ENCODE results near the gene HOXC6.

HOXC6 gene

GRCh38 chr12:54065677-54066076 lies 37.4 kb downstream of the HOXC6 start:
- ChIA-PET CTCF (interaction anchor here (1.1 to 2.4 kb wide), 5 partner anchors 33 to 141 kb away, joined by 3 to 17 read pairs (median 5); partner anchors contain the start of genes HOXC10 and HOXC5), POLR2A (interaction anchor here (1.0 kb wide), 1 partner anchor 12 kb away, joined by 3 read pairs; the partner anchor contains the start of gene HOXC4)
- Histone ChIP-seq H3K36me3 (ENCODE audit: control insufficient read depth in 2 of 2, insufficient read depth in 1 of 2, low read length in 2 of 2) (peaks cover 0 to 19% of the 10 kb centered on the region in 2 experiments; a peak in 2 of 3 replicates), H3K27ac (ENCODE audit: extremely low read depth, low read depth, low read length) (no peak overlapping the region), H3K4me3 (ENCODE audit: low read depth, low read length) (no peak overlapping the region), H3K9me3 (ENCODE audit: control insufficient read depth, insufficient read depth, low read depth, low read length) (no peaks in the 10 kb centered on the region), H3K4me1 (ENCODE audit: control insufficient read depth, insufficient read depth, low read length) (no peaks in the 10 kb centered on the region; the same call in 1 of the 2 replicates)
- TF ChIP-seq ZNF837 (tag by site-specific recombination; IDR thresholded peaks at IDR 0.05) (no peak), EGR2 (tag by site-specific recombination; IDR thresholded peaks at IDR 0.05; ENCODE audit: low read depth) (no peak), ZBTB21 (tag by site-specific recombination; IDR thresholded peaks at IDR 0.05) (no peak), ZFHX2 (tag by site-specific recombination; conservative IDR thresholded peaks at IDR 0.05) (no peak), YY1 (tag by site-specific recombination; IDR thresholded peaks at IDR 0.05) (no peak)
- TF ChIP-seq, protein P1, sequence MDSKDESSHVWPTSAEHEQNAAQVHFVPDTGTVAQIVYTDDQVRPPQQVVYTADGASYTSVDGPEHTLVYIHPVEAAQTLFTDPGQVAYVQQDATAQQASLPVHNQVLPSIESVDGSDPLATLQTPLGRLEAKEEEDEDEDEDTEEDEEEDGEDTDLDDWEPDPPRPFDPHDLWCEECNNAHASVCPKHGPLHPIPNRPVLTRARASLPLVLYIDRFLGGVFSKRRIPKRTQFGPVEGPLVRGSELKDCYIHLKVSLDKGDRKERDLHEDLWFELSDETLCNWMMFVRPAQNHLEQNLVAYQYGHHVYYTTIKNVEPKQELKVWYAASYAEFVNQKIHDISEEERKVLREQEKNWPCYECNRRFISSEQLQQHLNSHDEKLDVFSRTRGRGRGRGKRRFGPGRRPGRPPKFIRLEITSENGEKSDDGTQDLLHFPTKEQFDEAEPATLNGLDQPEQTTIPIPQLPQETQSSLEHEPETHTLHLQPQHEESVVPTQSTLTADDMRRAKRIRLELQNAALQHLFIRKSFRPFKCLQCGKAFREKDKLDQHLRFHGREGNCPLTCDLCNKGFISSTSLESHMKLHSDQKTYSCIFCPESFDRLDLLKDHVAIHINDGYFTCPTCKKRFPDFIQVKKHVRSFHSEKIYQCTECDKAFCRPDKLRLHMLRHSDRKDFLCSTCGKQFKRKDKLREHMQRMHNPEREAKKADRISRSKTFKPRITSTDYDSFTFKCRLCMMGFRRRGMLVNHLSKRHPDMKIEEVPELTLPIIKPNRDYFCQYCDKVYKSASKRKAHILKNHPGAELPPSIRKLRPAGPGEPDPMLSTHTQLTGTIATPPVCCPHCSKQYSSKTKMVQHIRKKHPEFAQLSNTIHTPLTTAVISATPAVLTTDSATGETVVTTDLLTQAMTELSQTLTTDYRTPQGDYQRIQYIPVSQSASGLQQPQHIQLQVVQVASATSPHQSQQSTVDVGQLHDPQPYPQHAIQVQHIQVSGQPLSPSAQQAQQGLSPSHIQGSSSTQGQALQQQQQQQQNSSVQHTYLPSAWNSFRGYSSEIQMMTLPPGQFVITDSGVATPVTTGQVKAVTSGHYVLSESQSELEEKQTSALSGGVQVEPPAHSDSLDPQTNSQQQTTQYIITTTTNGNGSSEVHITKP (tag by site-specific recombination; IDR thresholded peaks at IDR 0.05): peak; percentile 91

DNA sequence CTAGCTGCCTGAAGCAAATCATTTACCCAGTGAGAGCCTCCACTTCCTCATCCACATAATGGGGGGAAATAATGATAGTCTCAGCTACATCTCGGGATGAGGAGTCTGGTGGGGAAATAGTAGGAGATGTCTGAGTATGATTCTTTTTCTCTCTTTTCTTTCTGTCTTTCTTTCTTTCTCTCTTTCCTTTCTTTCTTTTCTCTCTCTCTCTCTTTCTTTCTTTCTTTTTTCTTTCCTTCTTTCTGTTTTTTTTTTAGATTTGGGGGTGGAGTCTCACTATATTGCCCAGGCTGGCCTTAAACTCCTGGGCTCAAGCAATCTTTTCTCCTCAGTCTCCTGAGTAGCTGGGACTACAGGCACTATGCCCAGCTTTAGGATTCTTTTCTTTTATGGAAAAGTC lies 38.2 kb downstream of the HOXC6 start:
- no peaks in the 10 kb centered on the region for H3K9me3 ChIP-seq (ENCODE audit: control insufficient read depth, insufficient read depth, low read depth, low read length)
- POLR2A ChIA-PET: no interaction called here
- TF ChIP-seq, protein P2, sequence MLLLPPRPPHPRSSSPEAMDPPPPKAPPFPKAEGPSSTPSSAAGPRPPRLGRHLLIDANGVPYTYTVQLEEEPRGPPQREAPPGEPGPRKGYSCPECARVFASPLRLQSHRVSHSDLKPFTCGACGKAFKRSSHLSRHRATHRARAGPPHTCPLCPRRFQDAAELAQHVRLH (tag by site-specific recombination; IDR thresholded peaks at IDR 0.05): 0 out of 2 replicates have a peak, but pooled peaks have one; percentile 9
- TF ChIP-seq ZNF501 (tag by site-specific recombination; IDR thresholded peaks at IDR 0.05) (no peak), PRDM1 (tag by site-specific recombination; IDR thresholded peaks at IDR 0.05) (peak; percentile 68), ZNF366 (tag by site-specific recombination; conservative IDR thresholded peaks at IDR 0.05) (peak; percentile 78), ZNF777 (tag by site-specific recombination; IDR thresholded peaks at IDR 0.05; ENCODE audit: borderline replicate concordance) (no peak), ZBTB8A (tag by site-specific recombination; IDR thresholded peaks at IDR 0.05) (no peak), ZFP41 (tag by site-specific recombination; IDR thresholded peaks at IDR 0.05; ENCODE audit: borderline replicate concordance) (no peak)
- no peak overlapping the region for H3K4me3 ChIP-seq (ENCODE audit: low read depth, low read length)
- H3K27ac ChIP-seq (ENCODE audit: extremely low read depth, low read depth, low read length): no peak overlapping the region
- no peaks in the 10 kb centered on the region; the same call in 1 of the 2 replicates for H3K4me1 ChIP-seq (ENCODE audit: control insufficient read depth, insufficient read depth, low read length)
- CTCF ChIA-PET: interaction anchor here (1.9 to 2.4 kb wide), 2 partner anchors 34 to 141 kb away, joined by 8 to 17 read pairs; partner anchors contain the start of gene HOXC5
- peaks cover 0 to 17% of the 10 kb centered on the region in 2 experiments; a peak in 2 of 3 replicates for H3K36me3 ChIP-seq (ENCODE audit: control insufficient read depth in 2 of 2, insufficient read depth in 1 of 2, low read length in 2 of 2)

GRCh38 chr12:54068418-54069070 lies 40.3 kb downstream of the HOXC6 start:
- no peak overlapping the region for H3K27ac ChIP-seq (ENCODE audit: extremely low read depth, low read depth, low read length)
- H3K4me3 ChIP-seq (ENCODE audit: low read depth, low read length): no peak overlapping the region
- ChIA-PET POLR2A (no interaction called here), CTCF (no interaction called here)
- no peaks in the 10 kb centered on the region for H3K9me3 ChIP-seq (ENCODE audit: control insufficient read depth, insufficient read depth, low read depth, low read length)
- H3K36me3 ChIP-seq (ENCODE audit: control insufficient read depth in 2 of 2, insufficient read depth in 1 of 2, low read length in 2 of 2): peaks cover 0 to 7% of the 10 kb centered on the region in 2 experiments; a peak in 2 of 3 replicates
- H3K4me1 ChIP-seq (ENCODE audit: control insufficient read depth, insufficient read depth, low read length): peaks cover 3% of the 10 kb centered on the region; the same call in 1 of the 2 replicates
- TF ChIP-seq ZBTB8A (tag by site-specific recombination; IDR thresholded peaks at IDR 0.05) (no peak), SP2 (tag by site-specific recombination; IDR thresholded peaks at IDR 0.05) (no peak), ZNF473 (tag by site-specific recombination; IDR thresholded peaks at IDR 0.05) (no peak), ZNF324 (tag by site-specific recombination; IDR thresholded peaks at IDR 0.05) (no peak), ZNF610 (tag by site-specific recombination; IDR thresholded peaks at IDR 0.05; ENCODE audit: borderline replicate concordance) (no peak), ZFP41 (tag by site-specific recombination; IDR thresholded peaks at IDR 0.05; ENCODE audit: borderline replicate concordance) (no peak), ZNF530 (tag by site-specific recombination; IDR thresholded peaks at IDR 0.05; ENCODE audit: low read depth) (no peak), ZNF366 (tag by site-specific recombination; conservative IDR thresholded peaks at IDR 0.05) (no peak)
- TF ChIP-seq, protein P1 (tag by site-specific recombination; IDR thresholded peaks at IDR 0.05): no peak
- TF ChIP-seq, protein P3, sequence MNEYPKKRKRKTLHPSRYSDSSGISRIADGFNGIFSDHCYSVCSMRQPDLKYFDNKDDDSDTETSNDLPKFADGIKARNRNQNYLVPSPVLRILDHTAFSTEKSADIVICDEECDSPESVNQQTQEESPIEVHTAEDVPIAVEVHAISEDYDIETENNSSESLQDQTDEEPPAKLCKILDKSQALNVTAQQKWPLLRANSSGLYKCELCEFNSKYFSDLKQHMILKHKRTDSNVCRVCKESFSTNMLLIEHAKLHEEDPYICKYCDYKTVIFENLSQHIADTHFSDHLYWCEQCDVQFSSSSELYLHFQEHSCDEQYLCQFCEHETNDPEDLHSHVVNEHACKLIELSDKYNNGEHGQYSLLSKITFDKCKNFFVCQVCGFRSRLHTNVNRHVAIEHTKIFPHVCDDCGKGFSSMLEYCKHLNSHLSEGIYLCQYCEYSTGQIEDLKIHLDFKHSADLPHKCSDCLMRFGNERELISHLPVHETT (tag by site-specific recombination; IDR thresholded peaks at IDR 0.05): no peak
